ENCODE measurements around the gene SLC9A8.

GRCh38 chr20:49908258-49908565, 95.6 kb downstream of the SLC9A8 start:
- TF ChIP-seq POLR2A (IDR thresholded peaks at IDR 0.05) (no peak), POLR2AphosphoS5 (IDR thresholded peaks at IDR 0.05; ENCODE audit: insufficient read depth in 1 of 2, low read depth in 1 of 2) (no peak), CTCF (IDR thresholded peaks at IDR 0.05) (no peak)

All from vagina (tissue), 2 donors.